Neutrophil (primary cell): Measurements from ENCODE around the gene ZNF433.

Source experiments
- H3K27ac ChIP-seq: fragments of 200-600 bp; sonication (generic); 2 replicates; pipeline ENCODE4 v1.5.1; 2016; ENCODE audit warnings: mild to moderate bottlenecking, moderate library complexity
- H3K27me3 ChIP-seq: fragments of 200-600 bp; sonication (generic); 2 replicates; pipeline ENCODE4 v1.6.0; 2016; ENCODE audit warnings: mild to moderate bottlenecking
- H3K36me3 ChIP-seq: fragments of 200-600 bp; sonication (generic); 2 replicates; pipeline ENCODE4 v1.5.1; 2017
- H3K4me1 ChIP-seq, 2 experiments: fragments of 200-600 bp in 1 of 2; sonication (generic) in 1 of 2; 1 replicate in 1 of 2; 2 replicates in 1 of 2; pipeline versions ENCODE4 v1.5.1 to v1.6.1; 2013 to 2016; ENCODE audit warnings: low read depth in 1 of 2, low read length in 1 of 2, mild to moderate bottlenecking in 1 of 2, moderate library complexity in 1 of 2; ENCODE audit not compliant: control insufficient read depth in 1 of 2, insufficient read depth in 1 of 2
- H3K4me3 ChIP-seq, 2 experiments: fragments of 200-600 bp in 1 of 2; sonication (generic) in 1 of 2; 1 replicate in 1 of 2; 2 replicates in 1 of 2; pipeline ENCODE4 v1.5.1; 2013 to 2016; ENCODE audit warnings: low read depth in 1 of 2, low read length in 1 of 2, mild to moderate bottlenecking in 1 of 2, moderate library complexity in 1 of 2
- H3K9me3 ChIP-seq: fragments of 200-600 bp; sonication (generic); 2 replicates; pipeline ENCODE4 v1.5.1; 2016
- CTCF ChIP-seq: fragments of 200-600 bp; sonication (generic); IDR thresholded peaks from 2 replicates; pipeline ENCODE4 v1.5.1; 2016; ENCODE audit warnings: antibody characterized with exemption

The ZNF433 gene

GRCh38 chr19:11973019-11973810, 62.3 kb downstream of the ZNF433 start:
- no peak for TF ChIP-seq CTCF
- Histone ChIP-seq H3K4me1 (peaks cover 30 to 39% of the 10 kb centered on the region in 2 experiments), H3K27me3 (no peaks in the 10 kb centered on the region)

GRCh38 chr19:11971041-11971440, 64.4 kb downstream of the ZNF433 start:
- Histone ChIP-seq H3K9me3 (no peaks in the 10 kb centered on the region), H3K4me3 (peak overlapping the region in 1 of 2 experiments; percentile 23), H3K36me3 (no peaks in the 10 kb centered on the region), H3K27ac (peak overlapping the region; percentile 86), H3K27me3 (no peaks in the 10 kb centered on the region), H3K4me1 (peaks cover 20 to 32% of the 10 kb centered on the region in 2 experiments)
- no peak for TF ChIP-seq CTCF

More at GRCh38 chr19:11973019-11973810, 62.3 kb downstream of the ZNF433 start:
- Histone ChIP-seq H3K9me3 (peaks cover 8% of the 10 kb centered on the region), H3K4me3 (no peak overlapping the region), H3K36me3 (no peaks in the 10 kb centered on the region), H3K27ac (no peak overlapping the region)

- Histone ChIP-seq H3K27ac (peak overlapping the region; percentile 86), H3K27me3 (no peaks in the 10 kb centered on the region)
- no peak for TF ChIP-seq CTCF
These were observed 65.3 kb downstream of the ZNF433 start for GRCh38 chr19:11970174-11970573.

DNA sequence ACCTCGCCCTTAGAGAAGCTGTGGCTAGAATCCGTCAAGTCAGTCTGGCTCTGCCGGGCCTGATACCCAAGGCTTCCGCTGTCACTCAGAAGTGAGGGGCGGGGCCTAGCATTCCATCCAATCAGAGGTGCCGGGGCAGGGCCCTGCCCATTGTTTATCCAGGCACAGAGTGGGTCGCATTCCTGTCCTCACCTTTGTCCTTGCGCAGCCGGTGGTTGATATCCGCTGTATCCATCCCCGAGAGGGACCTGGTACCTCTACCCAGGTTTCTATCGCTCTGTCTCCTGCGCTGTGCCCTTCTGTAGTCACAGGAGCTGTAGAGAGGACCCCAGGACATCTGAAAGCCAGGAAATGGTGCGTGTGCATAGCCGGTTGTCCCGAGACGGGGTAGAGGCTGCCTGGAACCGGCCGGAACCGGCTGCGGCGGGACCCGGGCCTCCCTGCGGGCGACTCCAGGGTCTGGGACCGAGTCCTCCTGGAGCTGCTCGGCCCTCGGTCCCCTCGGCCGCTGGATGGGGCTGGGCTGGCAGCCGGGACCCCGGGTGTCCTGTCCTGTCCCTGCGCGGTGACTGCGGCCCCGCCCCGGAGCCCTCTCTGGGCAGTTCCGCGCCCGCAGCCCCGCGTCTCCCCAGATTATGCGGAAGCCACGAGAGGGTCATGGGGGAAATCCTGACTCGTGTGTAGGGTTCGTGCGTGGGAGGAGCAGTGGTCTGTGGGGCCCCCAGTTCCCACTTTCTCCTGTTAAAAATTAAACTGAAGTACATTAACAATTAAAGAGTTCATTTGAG, 70.4 kb downstream of the ZNF433 start, which contains the start of gene ZNF763:
Gene ZNF763 (plus strand): TSS at position 183 of the 788 bp plus-strand sequence. CDS start 169 bp downstream, at position 352.
- peak within 1 kb of the TSS; percentile 100 for H3K27ac ChIP-seq
- TF ChIP-seq CTCF: peak; percentile 37

More at GRCh38 chr19:11970174-11970573, 65.3 kb downstream of the ZNF433 start:
- H3K4me1 ChIP-seq: peaks cover 22 to 36% of the 10 kb centered on the region in 2 experiments
- H3K4me3 ChIP-seq: no peak overlapping the region
- H3K9me3 ChIP-seq: no peaks in the 10 kb centered on the region
- no peaks in the 10 kb centered on the region for H3K36me3 ChIP-seq

More for the DNA sequence above, 70.4 kb downstream of the ZNF433 start, which contains the start of gene ZNF763:
- Histone ChIP-seq H3K4me1 (peaks cover 19 to 28% of the 10 kb centered on the region in 2 experiments), H3K9me3 (no peaks in the 10 kb centered on the region), H3K4me3 (peak within 1 kb of the TSS; percentile 86 to 90), H3K27me3 (no peaks in the 10 kb centered on the region), H3K36me3 (peaks cover 3% of the 10 kb centered on the region)
